Neural cell (in vitro differentiated cells): ENCODE measurements around the gene MS4A4E. TPM values are rescaled to one million over a fixed set of nuclear protein-coding genes. Genes with fewer than 3 reads are reported as not detected.

Experiments used
- H2AFZ ChIP-seq: fragments of 200-600, 300-800 bp; sonication (generic), shearing (Covaris generic); 2 replicates; pipeline ENCODE4 v1.6.0; 2014; ENCODE audit warnings: low read depth, mild to moderate bottlenecking, antibody characterized with exemption, low read length, moderate library complexity
- H3F3A ChIP-seq: fragments of 200-600 bp; shearing (Covaris generic); 2 replicates; pipeline ENCODE4 v1.6.1; 2016; ENCODE audit warnings: mild to moderate bottlenecking, moderate library complexity, mixed read lengths, antibody characterized with exemption, low read length; ENCODE audit not compliant: insufficient read depth, poor library complexity, severe bottlenecking
- H3K27ac ChIP-seq: fragments of 200-600, 300-800 bp; sonication (generic), shearing (Covaris generic); 2 replicates; pipeline ENCODE4 v1.5.1; 2014; ENCODE audit warnings: mild to moderate bottlenecking, low read length, moderate library complexity
- H3K27me3 ChIP-seq: fragments of 300-800, 200-600 bp; sonication (generic), shearing (Covaris generic); 2 replicates; pipeline ENCODE4 v1.6.0; 2014; ENCODE audit warnings: mild to moderate bottlenecking, low read depth, low read length, moderate library complexity; ENCODE audit not compliant: insufficient read depth
- H3K36me3 ChIP-seq: fragments of 300-800, 200-600 bp; sonication (generic), shearing (Covaris generic); 2 replicates; pipeline ENCODE4 v1.5.1; 2014; ENCODE audit warnings: mild to moderate bottlenecking, antibody characterized with exemption, low read length, moderate library complexity; ENCODE audit not compliant: insufficient read depth
- H3K4me2 ChIP-seq: fragments of 300-800, 200-600 bp; sonication (generic), shearing (Covaris generic); 2 replicates; pipeline ENCODE4 v1.6.0; 2014; ENCODE audit warnings: mild to moderate bottlenecking, low read length
- H3K4me3 ChIP-seq: fragments of 300-800, 200-600 bp; sonication (generic), shearing (Covaris generic); 2 replicates; pipeline ENCODE4 v1.5.1; 2014; ENCODE audit warnings: mild to moderate bottlenecking, low read length, moderate library complexity
- H3K79me2 ChIP-seq: fragments of 200-600 bp; shearing (Covaris generic); replicated peaks from 2 replicates; pipeline ENCODE4 v1.6.0; 2014; ENCODE audit warnings: mild to moderate bottlenecking, low read length, moderate library complexity; ENCODE audit not compliant: insufficient read depth
- H3K9ac ChIP-seq: fragments of 300-800, 200-600 bp; sonication (generic), shearing (Covaris generic); 2 replicates; pipeline ENCODE4 v1.6.1; 2016; ENCODE audit warnings: mild to moderate bottlenecking, low read length, mixed read lengths
- H3K9me2 ChIP-seq: fragments of 200-600 bp; shearing (Covaris generic); 2 replicates; pipeline ENCODE4 v1.6.1; 2016; ENCODE audit warnings: mild to moderate bottlenecking, low read length, mixed read lengths; ENCODE audit not compliant: insufficient read depth
- H3K9me3 ChIP-seq: fragments of 200-600, 300-800 bp; sonication (generic), shearing (Covaris generic); 2 replicates; pipeline ENCODE4 v1.6.1; 2016; ENCODE audit warnings: mild to moderate bottlenecking, mixed run types, low read length, moderate library complexity, mixed read lengths
- H4K20me1 ChIP-seq: fragments of 200-600 bp; shearing (Covaris generic); 2 replicates; pipeline ENCODE4 v1.6.1; 2016; ENCODE audit warnings: mild to moderate bottlenecking, mixed run types; ENCODE audit not compliant: insufficient read depth
- CTCF ChIP-seq: fragments of 450-650 bp; IDR thresholded peaks from 2 replicates; pipeline ENCODE4 v1.5.1; 2014; ENCODE audit warnings: antibody characterized with exemption, mild to moderate bottlenecking, moderate library complexity; ENCODE audit not compliant: poor library complexity, severe bottlenecking
- EP300 ChIP-seq: fragments of 450-650 bp; conservative IDR thresholded peaks from 2 replicates; pipeline ENCODE4 v1.6.1; 2014; ENCODE audit warnings: antibody characterized with exemption, mild to moderate bottlenecking, moderate library complexity; ENCODE audit not compliant: poor library complexity, severe bottlenecking
- EZH2 ChIP-seq: fragments of 200-600, 300-800 bp; shearing (Covaris generic), sonication (generic); IDR thresholded peaks from 2 replicates; pipeline ENCODE4 v1.6.1; 2014; ENCODE audit warnings: antibody characterized with exemption, low read length, borderline replicate concordance, mild to moderate bottlenecking; ENCODE audit not compliant: insufficient read depth, poor library complexity, severe bottlenecking
- MXI1 ChIP-seq: fragments of 450-650 bp; conservative IDR thresholded peaks from 2 replicates; pipeline ENCODE4 v1.6.1; 2014; ENCODE audit warnings: antibody characterized with exemption, mild to moderate bottlenecking; ENCODE audit not compliant: poor library complexity, severe bottlenecking
- POLR2AphosphoS5 ChIP-seq: IDR thresholded peaks from 2 replicates; pipeline ENCODE4 v1.6.1; 2012
- RAD21 ChIP-seq: fragments of 450-650 bp; conservative IDR thresholded peaks from 2 replicates; pipeline ENCODE4 v1.6.1; 2014; ENCODE audit warnings: antibody characterized with exemption, mild to moderate bottlenecking, moderate library complexity
- REST ChIP-seq: IDR thresholded peaks from 2 replicates; pipeline ENCODE4 v1.6.1; 2012; ENCODE audit warnings: borderline replicate concordance
- SMC3 ChIP-seq: fragments of 450-650 bp; conservative IDR thresholded peaks from 2 replicates; pipeline ENCODE4 v1.6.1; 2014; ENCODE audit warnings: antibody characterized with exemption, mild to moderate bottlenecking, moderate library complexity; ENCODE audit not compliant: poor library complexity
- TAF1 ChIP-seq: IDR thresholded peaks from 2 replicates; pipeline ENCODE4 v1.6.1; 2012; ENCODE audit warnings: low read depth
- polyA minus RNA-seq: library from RNA; depleted of rRNA, polyadenylated mRNA; stranded (reverse); fragments of >200 nt; gene quantifications from 2 replicates; pipeline ENCODE4 v1.2.3, GENCODE V29; 2014
- polyA plus RNA-seq: library from polyadenylated mRNA; depleted of rRNA; stranded (reverse); fragments of >200 nt; gene quantifications from 2 replicates; pipeline ENCODE4 v1.2.3, GENCODE V29; 2014

The MS4A4E gene
- not detected in 2 replicates for polyA plus RNA-seq
- polyA minus RNA-seq, result not detected in 2 replicates

- H4K20me1 ChIP-seq, result no peaks in the 10 kb centered on the region
- no peaks in the 10 kb centered on the region for H3F3A ChIP-seq
- no peaks in the 10 kb centered on the region for H3K9me2 ChIP-seq
- H3K27me3 ChIP-seq, result no peaks in the 10 kb centered on the region
- H3K4me3 ChIP-seq, result no peak within 1 kb of the TSS
- no peaks in the 10 kb centered on the region for H3K79me2 ChIP-seq
- no peaks in the 10 kb centered on the region for H3K9me3 ChIP-seq
- no peak within 1 kb of the TSS for H3K27ac ChIP-seq
- no peaks in the 10 kb centered on the region for H3K36me3 ChIP-seq
- no peak within 1 kb of the TSS for H2AFZ ChIP-seq
- no peak within 1 kb of the TSS for H3K9ac ChIP-seq
- H3K4me2 ChIP-seq, result no peak within 1 kb of the TSS
- no peak for TF ChIP-seq SMC3
- no peak for TF ChIP-seq EP300
- TF ChIP-seq MXI1, result no peak
- TF ChIP-seq TAF1, result no peak
- no peak for TF ChIP-seq REST
- no peak for TF ChIP-seq RAD21
- TF ChIP-seq POLR2AphosphoS5, result no peak
- no peak for TF ChIP-seq EZH2
- no peak for TF ChIP-seq CTCF
Measured at GRCh38 chr11:60242740-60243239, at the start of gene MS4A4E. TSS of gene MS4A4E (minus strand) at chr11:60243137. CDS start at chr11:60230055, 13,082 bp downstream.

GRCh38 chr11:60292145-60292544 lies 49.2 kb upstream of the MS4A4E start:
- no peak overlapping the region for H2AFZ ChIP-seq
- H3K4me3 ChIP-seq, result no peak overlapping the region
- no peaks in the 10 kb centered on the region for H3F3A ChIP-seq
- no peaks in the 10 kb centered on the region for H3K79me2 ChIP-seq
- H3K36me3 ChIP-seq, result no peaks in the 10 kb centered on the region
- no peaks in the 10 kb centered on the region for H4K20me1 ChIP-seq
- H3K9me2 ChIP-seq, result no peaks in the 10 kb centered on the region
- H3K4me2 ChIP-seq, result no peak overlapping the region
- H3K27ac ChIP-seq, result no peak overlapping the region
- H3K9ac ChIP-seq, result no peak overlapping the region
- TF ChIP-seq REST, result no peak
- no peak for TF ChIP-seq RAD21
- TF ChIP-seq CTCF, result no peak
- no peak for TF ChIP-seq SMC3
- H3K27me3 ChIP-seq, result no peaks in the 10 kb centered on the region
- no peaks in the 10 kb centered on the region for H3K9me3 ChIP-seq
